Measurements from ENCODE around the gene GP5. TPM values are rescaled to one million over a fixed set of nuclear protein-coding genes. Genes with fewer than 3 reads are reported as not detected.

GP5 gene
- total RNA-seq, 4 donors from 2014 or later = 0.19 TPM; not detected in 3

GRCh38 chr3:194424953-194425352 lies 25.9 kb upstream of the GP5 start:
- DNase-seq (ENCODE audit: low spot score in 2 of 2) = no peak
- peaks cover 53% of the 10 kb centered on the region for H3K36me3 ChIP-seq
- 93% methylated on average over 7 of the region's 7 CpGs for WGBS

DNA sequence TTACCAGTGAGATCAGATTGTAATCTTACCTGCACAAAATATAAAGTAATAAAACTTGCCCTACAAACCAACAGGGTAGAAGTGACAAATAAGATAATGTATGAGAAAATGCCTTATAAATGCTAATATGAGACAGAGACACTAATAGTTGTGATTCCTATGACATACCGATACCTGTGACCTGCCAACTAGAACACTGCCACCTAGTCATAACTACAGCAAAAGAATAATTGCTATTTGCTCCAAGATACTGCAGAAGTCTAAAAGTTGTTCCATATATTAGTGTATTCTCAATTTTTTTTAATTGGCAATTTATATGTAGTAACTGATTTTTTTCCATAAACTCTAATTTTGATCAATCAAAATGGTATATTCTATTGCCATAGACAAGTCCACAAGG lies 25.3 kb upstream of the GP5 start:
- Histone ChIP-seq H3K4me3 (no peak overlapping the region), H3K4me1 (no peaks in the 10 kb centered on the region), H3K36me3 (peaks cover 48% of the 10 kb centered on the region), H3K9me3 (no peaks in the 10 kb centered on the region), H3K27me3 (no peaks in the 10 kb centered on the region), H3K27ac (no peak overlapping the region)
- TF ChIP-seq, protein P1, sequence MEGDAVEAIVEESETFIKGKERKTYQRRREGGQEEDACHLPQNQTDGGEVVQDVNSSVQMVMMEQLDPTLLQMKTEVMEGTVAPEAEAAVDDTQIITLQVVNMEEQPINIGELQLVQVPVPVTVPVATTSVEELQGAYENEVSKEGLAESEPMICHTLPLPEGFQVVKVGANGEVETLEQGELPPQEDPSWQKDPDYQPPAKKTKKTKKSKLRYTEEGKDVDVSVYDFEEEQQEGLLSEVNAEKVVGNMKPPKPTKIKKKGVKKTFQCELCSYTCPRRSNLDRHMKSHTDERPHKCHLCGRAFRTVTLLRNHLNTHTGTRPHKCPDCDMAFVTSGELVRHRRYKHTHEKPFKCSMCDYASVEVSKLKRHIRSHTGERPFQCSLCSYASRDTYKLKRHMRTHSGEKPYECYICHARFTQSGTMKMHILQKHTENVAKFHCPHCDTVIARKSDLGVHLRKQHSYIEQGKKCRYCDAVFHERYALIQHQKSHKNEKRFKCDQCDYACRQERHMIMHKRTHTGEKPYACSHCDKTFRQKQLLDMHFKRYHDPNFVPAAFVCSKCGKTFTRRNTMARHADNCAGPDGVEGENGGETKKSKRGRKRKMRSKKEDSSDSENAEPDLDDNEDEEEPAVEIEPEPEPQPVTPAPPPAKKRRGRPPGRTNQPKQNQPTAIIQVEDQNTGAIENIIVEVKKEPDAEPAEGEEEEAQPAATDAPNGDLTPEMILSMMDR (IDR thresholded peaks at IDR 0.05) = no peak
- TF ChIP-seq POLR2A (IDR thresholded peaks at IDR 0.05) = no peak
- WGBS = 98% methylated on average over 1 of the region's 1 CpG
- no peak for DNase-seq (ENCODE audit: low spot score in 2 of 2)

More at GRCh38 chr3:194424953-194425352, 25.9 kb upstream of the GP5 start:
- H3K27me3 ChIP-seq = no peaks in the 10 kb centered on the region
- TF ChIP-seq EP300 (IDR thresholded peaks at IDR 0.05) (no peak), POLR2AphosphoS5 (IDR thresholded peaks at IDR 0.05) (no peak), POLR2A (IDR thresholded peaks at IDR 0.05) (no peak)
- TF ChIP-seq, protein P1 (IDR thresholded peaks at IDR 0.05) = no peak
- no peak overlapping the region for H3K27ac ChIP-seq
- no peaks in the 10 kb centered on the region for H3K9me3 ChIP-seq
- no peaks in the 10 kb centered on the region for H3K4me1 ChIP-seq
- no peak overlapping the region for H3K4me3 ChIP-seq

GRCh38 chr3:194423317-194423716 lies 24.3 kb upstream of the GP5 start:
- Histone ChIP-seq H3K27me3 (no peaks in the 10 kb centered on the region), H3K4me1 (no peaks in the 10 kb centered on the region), H3K9me3 (no peaks in the 10 kb centered on the region), H3K4me3 (no peak overlapping the region), H3K36me3 (peaks cover 44% of the 10 kb centered on the region), H3K27ac (no peak overlapping the region)
- TF ChIP-seq, protein P1 (IDR thresholded peaks at IDR 0.05) = no peak
- TF ChIP-seq POLR2A (IDR thresholded peaks at IDR 0.05) (no peak), EP300 (IDR thresholded peaks at IDR 0.05) (no peak)
- 86% methylated on average over 3 of the region's 3 CpGs for WGBS
- no peak for DNase-seq (ENCODE audit: low spot score in 2 of 2)

DNA sequence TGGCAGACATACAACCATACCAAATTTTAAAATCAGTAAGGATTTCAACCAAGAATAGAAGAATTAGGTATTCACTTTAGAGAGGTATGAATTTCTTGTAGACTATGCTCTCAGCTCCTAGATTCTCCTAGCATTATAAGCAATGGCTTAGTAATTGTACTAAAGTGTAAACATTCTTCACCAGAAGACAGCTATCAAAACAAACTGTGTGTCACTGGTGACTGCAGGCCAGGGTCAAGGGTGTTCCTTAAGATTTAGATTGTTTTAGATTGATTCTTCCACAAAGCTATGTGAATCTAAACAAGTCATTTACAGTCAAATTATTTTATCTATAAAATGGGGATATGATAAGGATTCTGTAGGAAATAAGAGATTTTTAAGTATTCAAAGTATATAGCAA lies 23.1 kb upstream of the GP5 start:
- no peak for DNase-seq (ENCODE audit: low spot score in 2 of 2)
- H3K36me3 ChIP-seq = peaks cover 40% of the 10 kb centered on the region
- TF ChIP-seq, protein P1 (IDR thresholded peaks at IDR 0.05) = no peak
- TF ChIP-seq EP300 (IDR thresholded peaks at IDR 0.05) (no peak), POLR2A (IDR thresholded peaks at IDR 0.05) (no peak), POLR2AphosphoS5 (IDR thresholded peaks at IDR 0.05) (no peak)
- no peaks in the 10 kb centered on the region for H3K27me3 ChIP-seq
- no peak overlapping the region for H3K27ac ChIP-seq
- no peak overlapping the region for H3K4me3 ChIP-seq
- H3K4me1 ChIP-seq = no peaks in the 10 kb centered on the region
- H3K9me3 ChIP-seq = no peaks in the 10 kb centered on the region

DNA sequence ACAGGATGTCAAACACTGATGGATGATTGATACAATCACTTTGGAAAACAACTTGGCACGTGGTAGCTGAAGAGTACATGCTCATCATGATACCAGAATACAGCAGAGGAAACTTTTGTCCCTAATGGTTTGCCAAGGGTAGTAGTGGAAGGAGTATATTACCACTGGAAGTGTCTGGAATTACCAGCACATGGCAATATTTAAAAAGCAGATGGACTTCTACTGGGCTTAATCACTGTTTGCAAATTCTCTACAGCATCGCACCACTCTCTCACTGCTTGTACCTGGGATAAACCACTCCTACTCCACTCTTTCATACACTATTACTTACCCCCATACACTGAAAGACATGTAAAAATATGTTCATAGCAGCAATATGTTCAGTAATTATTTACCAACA lies 19.6 kb upstream of the GP5 start:
- TF ChIP-seq EP300 (IDR thresholded peaks at IDR 0.05) (no peak), POLR2AphosphoS5 (IDR thresholded peaks at IDR 0.05) (no peak), POLR2A (IDR thresholded peaks at IDR 0.05) (no peak)
- TF ChIP-seq, protein P1 (IDR thresholded peaks at IDR 0.05) = no peak
- WGBS = 87% methylated on average over 2 of the region's 2 CpGs
- H3K27ac ChIP-seq = no peak overlapping the region
- no peak for DNase-seq (ENCODE audit: low spot score in 2 of 2)
- H3K36me3 ChIP-seq = peaks cover 12% of the 10 kb centered on the region
- no peaks in the 10 kb centered on the region for H3K9me3 ChIP-seq
- no peaks in the 10 kb centered on the region for H3K4me1 ChIP-seq
- H3K27me3 ChIP-seq = no peaks in the 10 kb centered on the region
- H3K4me3 ChIP-seq = no peak overlapping the region
